T-cell (primary cell): ENCODE measurements around the gene HOXA10. TPM values are rescaled to one million over a fixed set of nuclear protein-coding genes. Genes with fewer than 3 reads are reported as not detected.

Experiments used
- ATAC-seq, 4 experiments: fragments of 200-7000 bp in 3 of 4; fragments of 150-1000 bp in 1 of 4; cut with Tn5 transposase; replicated peaks in 1 of 4; 1 replicate in 3 of 4; 2 replicates in 1 of 4; pipeline ENCODE4 v1.10.0; 2021; ENCODE audit warnings: moderate library complexity in 3 of 4, mild to moderate bottlenecking in 2 of 4, moderate number of reproducible peaks in 1 of 4
- CTCF ChIA-PET, 2 donors: fragments of 300-600 bp; sonication (Branson Sonifier 250); formaldehyde crosslinking; loops; one replicate each; lab custom pipeline; 2022; ENCODE audit warnings: antibody characterized with exemption in 2 of 2; lab: Charles Lee
- POLR2A ChIA-PET, 2 donors: fragments of 300-600 bp; sonication (Branson Sonifier 250); formaldehyde crosslinking; loops; one replicate each; lab custom pipeline; 2022; ENCODE audit warnings: antibody characterized with exemption in 2 of 2; lab: Charles Lee
- DNase-seq, 35 experiments: peaks; one replicate each; pipeline versions ENCODE4 v3.0.0 to v3.0.0-alpha.2; 2013 to 2023
- H3K27ac ChIP-seq: one replicate; pipeline ENCODE4 v1.5.1; 2013; ENCODE audit warnings: low read length
- H3K27me3 ChIP-seq, 2 experiments: replicated peaks in 1 of 2; 1 replicate in 1 of 2; 2 replicates in 1 of 2; pipeline versions ENCODE4 v1.6.1 to v1.7.0; 2013; ENCODE audit warnings: low read length in 1 of 2, mixed read lengths in 1 of 2; ENCODE audit not compliant: control insufficient read depth in 2 of 2, insufficient read depth in 2 of 2; ENCODE audit errors: extremely low read depth in 1 of 2
- H3K36me3 ChIP-seq, 2 donors: 1 replicate in 1 of 2; 2 replicates in 1 of 2; pipeline versions ENCODE4 v1.6.1 to v1.7.0; 2013; ENCODE audit warnings: low read length in 1 of 2; ENCODE audit not compliant: control insufficient read depth in 2 of 2, insufficient read depth in 1 of 2; ENCODE audit errors: extremely low read depth in 1 of 2
- H3K4me1 ChIP-seq, 2 experiments: 1 replicate in 1 of 2; 2 replicates in 1 of 2; pipeline versions ENCODE4 v1.6.1 to v1.7.0; 2013; ENCODE audit warnings: low read length in 2 of 2, mixed read lengths in 1 of 2; ENCODE audit not compliant: insufficient read depth in 2 of 2, control insufficient read depth in 1 of 2; ENCODE audit errors: extremely low read depth in 1 of 2
- H3K4me3 ChIP-seq, 2 donors: 1 replicate in 1 of 2; 2 replicates in 1 of 2; pipeline versions ENCODE4 v1.5.1 to v1.7.0; 2013; ENCODE audit warnings: mild to moderate bottlenecking in 2 of 2, low read length in 1 of 2, moderate library complexity in 1 of 2; ENCODE audit not compliant: control insufficient read depth in 1 of 2; ENCODE audit errors: extremely low read depth in 1 of 2
- H3K9me3 ChIP-seq: 2 replicates; pipeline ENCODE4 v1.7.0; 2013
- H3K27ac Mint-ChIP-seq, 2 donors: one replicate each; pipeline ENCODE4 v1.8.0; 2020 to 2021; ENCODE audit warnings: mild to moderate bottlenecking in 2 of 2, mixed read lengths in 2 of 2
- H3K27me3 Mint-ChIP-seq, 2 donors: one replicate each; pipeline ENCODE4 v1.8.0; 2021 to 2022; ENCODE audit warnings: mixed read lengths in 2 of 2
- H3K36me3 Mint-ChIP-seq: one replicate; pipeline ENCODE4 v1.8.0; 2021; ENCODE audit warnings: mixed read lengths
- H3K4me1 Mint-ChIP-seq, 3 donors: one replicate each; pipeline ENCODE4 v1.8.0; 2020 to 2022; ENCODE audit warnings: mixed read lengths in 3 of 3, mild to moderate bottlenecking in 1 of 3
- H3K4me3 Mint-ChIP-seq, 3 donors: one replicate each; pipeline ENCODE4 v1.8.0; 2020 to 2022; ENCODE audit warnings: mild to moderate bottlenecking in 3 of 3, mixed read lengths in 3 of 3, moderate library complexity in 3 of 3
- H3K9me3 Mint-ChIP-seq, 3 donors: one replicate each; pipeline ENCODE4 v1.8.0; 2020 to 2022; ENCODE audit warnings: mixed read lengths in 3 of 3
- WGBS: methylation state at CpG from one replicate; pipeline ENCODE4 v1.1.5; 2013; ENCODE audit warnings: missing lambda C conversion rate; ENCODE audit not compliant: insufficient coverage; 5-methylcytosine and 5-hydroxymethylcytosine counted together
- total RNA-seq, 35 experiments: library from RNA in 6 of 35; stranded (reverse) in 6 of 35; fragments of 120-200 nt in 1 of 35; gene quantifications; one replicate each; pipeline versions ENCODE4 v1.2.1 to v1.2.4 and lab custom pipeline; 2013 to 2026

The HOXA10 gene
- total RNA-seq, 5 donors from 2014 or later (not counting 1 experiment from before 2014, with no cell fraction given): 0.36 to 0.75 (median 0.51) TPM; not detected in 2

DNA sequence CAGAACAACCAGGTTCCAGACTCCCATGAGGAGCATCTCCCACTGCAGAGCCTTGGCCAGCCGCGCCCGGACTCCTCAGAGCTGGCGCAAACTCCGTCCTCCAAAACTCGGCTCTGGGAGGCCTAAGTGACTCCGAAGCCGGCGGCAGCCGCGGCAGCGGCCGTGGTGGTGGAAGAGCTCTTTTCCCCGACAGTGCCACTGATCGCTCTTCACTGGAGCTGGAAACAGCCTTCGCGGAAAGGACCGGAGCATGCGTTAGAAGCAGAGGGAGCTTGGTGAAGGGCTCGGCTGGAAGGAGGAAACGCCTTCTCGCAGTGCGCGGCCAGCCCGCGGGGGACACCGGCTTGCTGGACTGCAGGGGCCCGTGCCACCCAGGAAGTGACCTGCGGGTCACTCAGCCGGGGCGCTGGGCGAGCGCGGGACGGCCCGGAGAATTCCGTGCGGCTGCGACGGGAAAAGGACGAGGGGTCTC is 30.8 kb upstream of the HOXA10 start:
- Histone ChIP-seq H3K36me3 (no peaks in the 10 kb centered on the region), H3K27me3 (peaks cover 37 to 84% of the 10 kb centered on the region in 2 experiments), H3K27ac (no peak overlapping the region), H3K9me3 (no peaks in the 10 kb centered on the region), H3K4me1 (peaks cover 6 to 40% of the 10 kb centered on the region in 2 experiments), H3K4me3 (peak overlapping the region in 1 of 2 donors; percentile 1)
- peaks cover 85 to 91% of the 10 kb centered on the region in 2 donors for H3K27me3 Mint-ChIP-seq
- no peak for ATAC-seq
- H3K4me3 Mint-ChIP-seq: peak overlapping the region in 1 of 3 donors; percentile 57
- no peak for DNase-seq
- H3K4me1 Mint-ChIP-seq: peaks cover 39 to 45% (median 40%) of the 10 kb centered on the region in 3 donors
- 9% methylated on average over 41 of the region's 41 CpGs for WGBS
- H3K9me3 Mint-ChIP-seq: no peaks in the 10 kb centered on the region
- ChIA-PET POLR2A (no interaction called here), CTCF (interaction anchor here in 1 of 2 donors (0.5 kb wide), 1 partner anchor 58 kb away, joined by 3 read pairs; no protein-coding TSS in a partner anchor)
- no peaks in the 10 kb centered on the region for H3K36me3 Mint-ChIP-seq
- H3K27ac Mint-ChIP-seq: no peak overlapping the region

DNA sequence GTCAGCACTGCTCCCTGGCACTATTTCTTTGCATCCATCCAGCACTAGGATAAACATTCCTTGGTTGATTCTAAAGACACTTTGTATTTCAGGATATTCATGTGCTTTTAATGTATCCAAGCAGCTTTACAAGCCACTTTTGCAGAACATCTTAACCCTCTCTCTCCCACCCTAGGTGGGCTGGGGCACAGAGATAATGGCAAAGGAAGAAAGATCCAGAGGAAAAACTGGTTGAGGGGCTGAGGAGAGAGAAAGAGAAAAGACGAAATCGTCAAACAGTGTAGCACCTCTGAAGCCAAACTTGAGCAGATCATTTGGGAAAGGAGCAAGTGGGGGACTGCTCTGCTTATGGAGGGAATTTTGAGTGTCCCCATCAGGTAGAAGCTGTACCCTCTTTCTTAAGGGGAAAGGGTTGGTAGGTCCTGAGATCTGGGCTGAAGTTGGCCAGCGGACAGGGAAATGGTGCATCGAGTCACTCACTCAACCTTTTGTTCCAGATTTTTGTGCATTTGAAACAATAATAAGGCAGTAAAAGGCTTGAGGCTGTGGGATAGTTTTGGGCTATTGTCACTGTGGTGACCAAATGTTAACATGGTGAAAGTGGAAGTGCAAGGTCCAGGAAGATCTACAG is 30.0 kb upstream of the HOXA10 start:
- H3K4me3 Mint-ChIP-seq: peak overlapping the region in 1 of 3 donors; percentile 6
- peaks cover 37 to 80% of the 10 kb centered on the region in 2 experiments for H3K27me3 ChIP-seq
- no peak overlapping the region for H3K27ac Mint-ChIP-seq
- H3K36me3 Mint-ChIP-seq: no peaks in the 10 kb centered on the region
- peaks cover 83 to 86% of the 10 kb centered on the region in 2 donors for H3K27me3 Mint-ChIP-seq
- ChIA-PET POLR2A (no interaction called here), CTCF (no interaction called here)
- H3K27ac ChIP-seq: no peak overlapping the region
- WGBS: 19% methylated on average over 4 of the region's 4 CpGs
- no peak for DNase-seq
- H3K4me3 ChIP-seq: no peak overlapping the region
- H3K4me1 ChIP-seq: peaks cover 6 to 44% of the 10 kb centered on the region in 2 experiments
- H3K9me3 ChIP-seq: no peaks in the 10 kb centered on the region
- no peaks in the 10 kb centered on the region for H3K36me3 ChIP-seq
- H3K9me3 Mint-ChIP-seq: no peaks in the 10 kb centered on the region
- ATAC-seq: no peak
- peaks cover 42 to 46% (median 43%) of the 10 kb centered on the region in 3 donors for H3K4me1 Mint-ChIP-seq

DNA sequence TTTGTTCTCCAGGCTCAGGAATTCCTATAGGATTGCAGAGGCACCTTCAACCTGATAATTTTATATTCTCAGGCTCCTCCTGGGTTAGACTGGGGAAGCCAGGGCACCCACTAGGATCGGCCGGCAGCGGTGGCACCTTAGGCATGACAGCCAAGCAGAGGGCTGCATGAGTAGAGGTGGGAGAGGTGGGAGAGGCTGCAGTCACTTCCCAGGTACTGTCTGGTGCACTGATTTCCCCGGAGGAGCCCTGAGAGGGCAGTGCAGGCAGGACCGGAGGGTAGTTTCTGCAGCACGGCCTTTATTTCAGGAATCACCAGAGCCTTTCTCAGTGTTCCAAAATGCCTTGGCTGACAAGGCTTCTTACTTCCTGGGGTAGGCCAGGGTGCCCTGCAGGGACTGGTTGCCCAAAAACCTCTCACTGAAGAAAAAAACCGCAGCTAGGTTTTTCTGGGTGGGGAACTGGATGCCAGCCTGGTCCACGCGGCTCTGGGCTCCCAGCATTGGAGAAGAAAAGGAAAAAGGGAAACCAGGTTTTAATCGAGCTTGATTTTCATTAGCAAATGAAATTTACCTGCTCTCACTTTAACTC is 29.3 kb upstream of the HOXA10 start:
- no peaks in the 10 kb centered on the region for H3K36me3 Mint-ChIP-seq
- WGBS: 18% methylated on average over 7 of the region's 10 CpGs
- H3K27ac Mint-ChIP-seq: peak overlapping the region in 1 of 2 donors; percentile 37
- no peak overlapping the region for H3K4me3 ChIP-seq
- H3K36me3 ChIP-seq: no peaks in the 10 kb centered on the region
- peaks cover 43 to 49% (median 46%) of the 10 kb centered on the region in 3 donors for H3K4me1 Mint-ChIP-seq
- H3K9me3 ChIP-seq: no peaks in the 10 kb centered on the region
- ATAC-seq: no peak
- no peak overlapping the region for H3K27ac ChIP-seq
- DNase-seq: no peak
- H3K4me3 Mint-ChIP-seq: peak overlapping the region in 1 of 3 donors; percentile 6
- H3K4me1 ChIP-seq: peaks cover 6 to 51% of the 10 kb centered on the region in 2 experiments
- no peaks in the 10 kb centered on the region for H3K9me3 Mint-ChIP-seq
- ChIA-PET POLR2A (no interaction called here), CTCF (no interaction called here)
- peaks cover 81 to 85% of the 10 kb centered on the region in 2 donors for H3K27me3 Mint-ChIP-seq
- peaks cover 37 to 82% of the 10 kb centered on the region in 2 experiments for H3K27me3 ChIP-seq

DNA sequence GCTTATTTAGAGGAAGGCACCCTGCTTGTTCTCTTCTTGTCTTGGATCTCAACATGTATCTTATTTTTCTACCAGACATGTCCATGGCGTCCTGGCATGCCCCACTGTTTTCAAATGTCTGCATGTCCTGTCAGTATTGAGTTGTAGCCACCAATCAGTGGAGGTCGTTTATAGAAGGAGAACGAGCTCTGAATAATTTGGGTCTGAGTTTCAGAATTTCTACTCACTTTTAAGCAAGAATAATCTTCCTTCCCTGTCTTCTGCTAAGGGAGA is 28.7 kb upstream of the HOXA10 start:
- DNase-seq (no peak), ATAC-seq (no peak)
- peaks cover 49 to 55% (median 51%) of the 10 kb centered on the region in 3 donors for H3K4me1 Mint-ChIP-seq
- no CpG with 5 or more reads among the region's 3 CpGs for WGBS
- Histone ChIP-seq H3K9me3 (no peaks in the 10 kb centered on the region), H3K4me3 (no peak overlapping the region), H3K4me1 (peaks cover 6 to 55% of the 10 kb centered on the region in 2 experiments), H3K36me3 (no peaks in the 10 kb centered on the region), H3K27me3 (peaks cover 35 to 82% of the 10 kb centered on the region in 2 experiments), H3K27ac (no peak overlapping the region)
- peaks cover 84 to 87% of the 10 kb centered on the region in 2 donors for H3K27me3 Mint-ChIP-seq
- no peaks in the 10 kb centered on the region for H3K36me3 Mint-ChIP-seq
- POLR2A ChIA-PET: no interaction called here
- H3K9me3 Mint-ChIP-seq: no peaks in the 10 kb centered on the region
- H3K4me3 Mint-ChIP-seq: no peak overlapping the region
- CTCF ChIA-PET: no interaction called here
- H3K27ac Mint-ChIP-seq: peak overlapping the region in 1 of 2 donors; percentile 43

DNA sequence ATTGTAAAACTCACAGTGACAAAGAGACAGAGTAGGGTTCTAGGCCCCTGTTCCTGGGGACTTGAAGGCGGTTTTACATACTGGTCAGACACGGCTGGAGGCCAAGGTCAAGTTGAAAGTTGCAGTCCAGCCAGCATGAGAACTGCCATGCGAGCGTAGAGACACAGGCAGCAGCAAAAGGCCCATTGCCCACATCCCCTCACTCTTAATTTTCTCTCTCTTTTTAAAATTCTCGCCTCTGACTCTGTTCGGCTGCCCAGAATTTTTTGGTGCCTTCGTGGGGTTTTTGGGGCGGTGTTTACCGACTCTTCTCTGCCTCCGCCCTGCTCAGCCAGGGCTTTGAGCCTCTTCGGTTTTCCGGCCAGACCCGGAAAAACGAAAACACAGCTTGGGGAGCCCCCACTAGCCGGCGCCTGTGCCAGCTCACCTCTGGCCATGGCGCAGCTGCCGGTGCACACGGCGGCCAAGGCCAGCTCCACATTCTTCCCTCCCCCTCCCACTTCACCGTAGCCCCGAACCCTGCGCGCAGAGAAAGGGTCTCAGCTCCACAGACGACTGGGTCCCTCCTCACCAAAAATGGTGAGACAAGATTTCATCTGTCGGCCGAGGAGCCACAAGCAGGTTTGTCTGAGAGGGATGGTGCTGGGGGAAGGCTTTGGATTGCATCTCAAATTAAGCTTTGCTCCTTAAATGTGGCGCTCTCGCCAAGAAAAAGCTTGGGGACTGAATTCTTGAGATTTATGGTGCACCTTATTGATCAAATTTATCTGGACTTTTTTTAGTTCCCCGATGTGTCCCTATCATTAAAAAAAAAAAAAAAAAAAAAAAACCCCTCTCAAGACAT is 28.1 kb upstream of the HOXA10 start:
- no peaks in the 10 kb centered on the region for H3K36me3 Mint-ChIP-seq
- no peaks in the 10 kb centered on the region for H3K9me3 Mint-ChIP-seq
- CTCF ChIA-PET: no interaction called here
- WGBS: 11% methylated on average over 17 of the region's 30 CpGs
- no peak overlapping the region for H3K27ac ChIP-seq
- H3K27me3 ChIP-seq: peaks cover 40 to 80% of the 10 kb centered on the region in 2 experiments
- no peak for DNase-seq
- peaks cover 51 to 55% (median 52%) of the 10 kb centered on the region in 3 donors for H3K4me1 Mint-ChIP-seq
- no peaks in the 10 kb centered on the region for H3K9me3 ChIP-seq
- peak overlapping the region in 1 of 3 donors; percentile 71 for H3K4me3 Mint-ChIP-seq
- peak overlapping the region in 1 of 2 donors; percentile 49 for H3K27ac Mint-ChIP-seq
- no peak for ATAC-seq
- no peaks in the 10 kb centered on the region for H3K36me3 ChIP-seq
- H3K27me3 Mint-ChIP-seq: peaks cover 84 to 88% of the 10 kb centered on the region in 2 donors
- peaks cover 6 to 55% of the 10 kb centered on the region in 2 experiments for H3K4me1 ChIP-seq
- H3K4me3 ChIP-seq: no peak overlapping the region
- POLR2A ChIA-PET: no interaction called here

DNA sequence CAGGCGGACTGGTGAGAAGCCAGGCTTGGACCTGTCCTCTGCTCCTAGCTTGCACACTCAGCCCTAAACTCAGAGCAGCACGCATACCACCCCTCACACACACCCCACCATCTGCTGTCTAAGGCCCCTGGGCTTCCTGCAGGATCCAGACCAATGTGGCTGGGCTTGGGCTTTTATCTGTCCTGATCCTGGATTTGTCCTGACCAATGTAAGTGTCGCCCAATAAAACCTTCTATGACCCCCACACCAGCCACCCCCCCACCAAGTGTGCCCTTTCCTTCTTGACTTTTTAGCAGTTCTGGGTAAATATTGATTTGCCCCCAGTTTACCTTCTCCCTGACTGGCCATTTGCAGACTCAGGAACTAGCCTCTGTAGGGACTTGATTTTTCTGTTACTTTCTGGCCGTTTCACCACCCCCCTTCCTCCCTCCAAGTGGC is 27.5 kb upstream of the HOXA10 start:
- no peaks in the 10 kb centered on the region for H3K36me3 Mint-ChIP-seq
- CTCF ChIA-PET: no interaction called here
- Histone ChIP-seq H3K4me1 (peaks cover 6 to 55% of the 10 kb centered on the region in 2 experiments), H3K9me3 (no peaks in the 10 kb centered on the region), H3K27me3 (peaks cover 39 to 80% of the 10 kb centered on the region in 2 experiments), H3K27ac (no peak overlapping the region), H3K36me3 (no peaks in the 10 kb centered on the region), H3K4me3 (no peak overlapping the region)
- H3K27me3 Mint-ChIP-seq: peaks cover 82 to 87% of the 10 kb centered on the region in 2 donors
- peak overlapping the region in 2 of 3 donors; percentile 68 to 71 for H3K4me3 Mint-ChIP-seq
- peaks cover 51 to 55% (median 52%) of the 10 kb centered on the region in 3 donors for H3K4me1 Mint-ChIP-seq
- DNase-seq: no peak
- 4% methylated on average over 3 of the region's 4 CpGs for WGBS
- peak overlapping the region in 1 of 2 donors; percentile 49 for H3K27ac Mint-ChIP-seq
- H3K9me3 Mint-ChIP-seq: no peaks in the 10 kb centered on the region
- no peak for ATAC-seq
- POLR2A ChIA-PET: no interaction called here
